Esophagus squamous epithelium (tissue), 4 donors: ENCODE data around the gene SMU1.

ENCODE experiments used
- CTCF ChIP-seq, 6 experiments: fragments of 450-650 bp in 4 of 6; fragments of 200-600 bp in 2 of 6; sonication (generic) in 2 of 6; IDR thresholded peaks; one replicate each; pipeline ENCODE4 v1.5.1; 2016 to 2019; ENCODE audit warnings: antibody characterized with exemption in 6 of 6, mild to moderate bottlenecking in 4 of 6, moderate library complexity in 4 of 6
- POLR2A ChIP-seq, 4 donors: fragments of 450-650 bp; IDR thresholded peaks; one replicate each; pipeline ENCODE4 v1.6.1; 2017; ENCODE audit warnings: antibody characterized with exemption in 4 of 4, mild to moderate bottlenecking in 4 of 4, moderate library complexity in 3 of 4

DNA sequence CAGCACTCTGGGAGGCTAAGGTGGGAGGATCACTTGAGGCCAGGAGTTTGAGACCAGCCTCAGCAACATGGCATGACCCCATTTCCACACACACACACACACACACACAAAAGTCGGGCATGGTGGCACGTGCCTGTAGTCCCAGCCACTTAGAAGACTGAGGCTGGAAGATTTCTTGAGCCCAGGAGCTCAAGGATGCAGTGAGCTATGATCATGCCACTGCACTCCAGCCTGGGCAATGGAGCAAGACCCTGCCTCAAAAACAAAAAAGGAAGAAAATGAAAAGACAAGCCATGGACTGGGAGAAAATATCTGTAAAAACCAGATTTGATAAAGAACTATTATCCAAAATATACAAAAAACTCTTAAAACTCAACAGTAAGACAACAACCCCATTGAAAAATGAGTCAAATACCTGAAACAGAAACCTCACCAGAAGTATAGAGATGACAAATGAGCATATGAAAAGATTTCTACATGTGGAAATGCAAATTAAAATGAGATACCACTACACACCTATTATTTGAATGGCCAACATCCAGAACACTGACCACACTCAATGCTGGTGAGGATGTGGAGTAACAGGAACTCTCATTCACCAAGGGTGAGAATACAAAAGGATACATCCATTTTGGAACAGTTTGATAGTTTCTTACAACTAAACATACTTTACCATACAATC, 26.7 kb downstream of the SMU1 start:
- TF ChIP-seq CTCF (IDR thresholded peaks at IDR 0.05) (no peak), POLR2A (IDR thresholded peaks at IDR 0.05) (no peak)
